HFFc6 (cell line): ENCODE data around the gene PAQR9. TPM values are rescaled to one million over a fixed set of nuclear protein-coding genes. Genes with fewer than 3 reads are reported as not detected.

ENCODE experiments used
- DNase-seq: peaks from one replicate; pipeline ENCODE4 v3.0.0-alpha.2; 2018
- H3K27ac Mint-ChIP-seq: 2 replicates; pipeline ENCODE4 v1.8.0; 2020; ENCODE audit warnings: mild to moderate bottlenecking, mixed read lengths
- H3K27me3 Mint-ChIP-seq: 2 replicates; pipeline ENCODE4 v1.8.0; 2021; ENCODE audit warnings: mild to moderate bottlenecking, moderate library complexity, mixed read lengths; ENCODE audit not compliant: insufficient read depth
- H3K36me3 Mint-ChIP-seq: 2 replicates; pipeline ENCODE4 v1.8.0; 2021; ENCODE audit warnings: low read depth, mixed read lengths
- H3K4me1 Mint-ChIP-seq: 2 replicates; pipeline ENCODE4 v1.8.0; 2020; ENCODE audit warnings: low read depth, mixed read lengths
- H3K4me3 Mint-ChIP-seq: 2 replicates; pipeline ENCODE4 v1.8.0; 2020; ENCODE audit warnings: mild to moderate bottlenecking, moderate library complexity, mixed read lengths
- H3K9me3 Mint-ChIP-seq: 2 replicates; pipeline ENCODE4 v1.8.0; 2020; ENCODE audit warnings: mild to moderate bottlenecking, mixed read lengths
- CTCF ChIP-seq: fragments of 200-600 bp; sonication (generic); IDR thresholded peaks from 2 replicates; pipeline ENCODE4 v1.5.0; 2021; ENCODE audit warnings: antibody characterized with exemption, mild to moderate bottlenecking
- total RNA-seq, 6 experiments: library from RNA; stranded (reverse); fragmentation: NEBNext Ultra II Directional; extraction: Animal tissue kit (Norgen Biotek cat#: 25700); gene quantifications; 2 replicates in 1 of 6; 3 replicates in 5 of 6; pipeline ENCODE4 v1.2.3, GENCODE V29; 2021

PAQR9 gene
- total RNA-seq, 6 experiments from 2014 or later = 0.11 to 0.30 (median 0.17) TPM; not detected in 2

- H3K4me1 Mint-ChIP-seq = peaks cover 14% of the 10 kb centered on the region
- no peaks in the 10 kb centered on the region for H3K36me3 Mint-ChIP-seq
- H3K4me3 Mint-ChIP-seq = no peak overlapping the region
- peaks cover 20% of the 10 kb centered on the region for H3K27me3 Mint-ChIP-seq
- DNase-seq = no peak
- TF ChIP-seq CTCF = no peak; the same call in 1 of the 2 replicates
- no peaks in the 10 kb centered on the region for H3K9me3 Mint-ChIP-seq
- no peak overlapping the region for H3K27ac Mint-ChIP-seq
These were observed 17.6 kb upstream of the PAQR9 start for GRCh38 chr3:142981108-142981507.

GRCh38 chr3:142977399-142977728 is 13.9 kb upstream of the PAQR9 start:
- peak overlapping the region; percentile 52 for H3K4me3 Mint-ChIP-seq
- H3K27me3 Mint-ChIP-seq = peaks cover 5% of the 10 kb centered on the region
- H3K4me1 Mint-ChIP-seq = peaks cover 27% of the 10 kb centered on the region
- no peaks in the 10 kb centered on the region for H3K36me3 Mint-ChIP-seq
- no peak for TF ChIP-seq CTCF
- no peaks in the 10 kb centered on the region for H3K9me3 Mint-ChIP-seq
- peak; percentile 39 for DNase-seq
- H3K27ac Mint-ChIP-seq = peak overlapping the region; percentile 78

GRCh38 chr3:142976621-142977398 is 13.3 kb upstream of the PAQR9 start:
- H3K27ac Mint-ChIP-seq = peak overlapping the region; percentile 78

GRCh38 chr3:142975316-142975995 is 12.0 kb upstream of the PAQR9 start:
- TF ChIP-seq CTCF = peak; percentile 38; the same call in 1 of the 2 replicates
- H3K4me3 Mint-ChIP-seq = no peak overlapping the region
- no peak for DNase-seq
- peaks cover 27% of the 10 kb centered on the region for H3K4me1 Mint-ChIP-seq
- no peaks in the 10 kb centered on the region for H3K36me3 Mint-ChIP-seq
- no peaks in the 10 kb centered on the region for H3K9me3 Mint-ChIP-seq
- peaks cover 8% of the 10 kb centered on the region for H3K27me3 Mint-ChIP-seq
- H3K27ac Mint-ChIP-seq = peak overlapping the region; percentile 16; the same call in 1 of the 2 replicates

More at GRCh38 chr3:142976621-142977398, 13.3 kb upstream of the PAQR9 start:
- H3K27me3 Mint-ChIP-seq = peaks cover 2% of the 10 kb centered on the region
- H3K4me3 Mint-ChIP-seq = peak overlapping the region; percentile 52
- no peak for TF ChIP-seq CTCF
- peak; percentile 92 for DNase-seq
- no peaks in the 10 kb centered on the region for H3K9me3 Mint-ChIP-seq
- no peaks in the 10 kb centered on the region for H3K36me3 Mint-ChIP-seq
- peaks cover 27% of the 10 kb centered on the region for H3K4me1 Mint-ChIP-seq

GRCh38 chr3:142973217-142974009 is 9.9 kb upstream of the PAQR9 start:
- no peak for DNase-seq
- Mint-ChIP-seq H3K36me3 (no peaks in the 10 kb centered on the region), H3K9me3 (no peaks in the 10 kb centered on the region), H3K27me3 (peaks cover 12% of the 10 kb centered on the region), H3K27ac (no peak overlapping the region), H3K4me1 (peaks cover 27% of the 10 kb centered on the region), H3K4me3 (no peak overlapping the region)
- TF ChIP-seq CTCF = no peak
